IMR-90 (cell line): ENCODE measurements around the gene TBC1D16.

Source experiments
- BHLHE40 ChIP-seq: fragments of 150-350 bp; IDR thresholded peaks from 2 replicates; pipeline ENCODE4 v1.6.1; 2016; ENCODE audit warnings: mild to moderate bottlenecking, low read depth, low read length
- CTCF ChIP-seq: conservative IDR thresholded peaks from 2 replicates; pipeline ENCODE4 v1.5.1; 2012; ENCODE audit warnings: mild to moderate bottlenecking, low read depth, low read length, improper control_type of control experiment
- ELK1 ChIP-seq: fragments of 150-350 bp; IDR thresholded peaks from 2 replicates; pipeline ENCODE4 v1.6.1; 2016; ENCODE audit warnings: low read depth, mild to moderate bottlenecking, low read length, moderate library complexity, borderline replicate concordance
- FOS ChIP-seq: fragments of 150-350 bp; IDR thresholded peaks from 2 replicates; pipeline ENCODE4 v1.6.1; 2016; ENCODE audit warnings: low read depth, low read length
- MAFK ChIP-seq: IDR thresholded peaks from 2 replicates; pipeline ENCODE4 v1.6.1; 2012; ENCODE audit warnings: low read depth, low read length, improper control_type of control experiment
- MAZ ChIP-seq: IDR thresholded peaks from 2 replicates; pipeline ENCODE4 v1.6.1; 2012; ENCODE audit warnings: low read depth, mild to moderate bottlenecking, low read length, improper control_type of control experiment, moderate library complexity, borderline replicate concordance
- MXI1 ChIP-seq: IDR thresholded peaks from 2 replicates; pipeline ENCODE4 v1.6.1; 2012; ENCODE audit warnings: low read depth, mild to moderate bottlenecking, low read length, moderate library complexity, borderline replicate concordance
- NFE2L2 ChIP-seq: fragments of 150-350 bp; IDR thresholded peaks from 2 replicates; pipeline ENCODE4 v1.6.1; 2016; ENCODE audit warnings: low read depth, mild to moderate bottlenecking, low read length
- POLR2A ChIP-seq: IDR thresholded peaks from 2 replicates; pipeline ENCODE4 v1.6.1; 2012; ENCODE audit warnings: mild to moderate bottlenecking, low read depth, low read length
- RAD21 ChIP-seq: IDR thresholded peaks from 2 replicates; pipeline ENCODE4 v1.6.1; 2012; ENCODE audit warnings: low read length, improper control_type of control experiment
- SMC3 ChIP-seq: fragments of 150-350 bp; IDR thresholded peaks from 2 replicates; pipeline ENCODE4 v1.6.1; 2016; ENCODE audit warnings: low read depth, mild to moderate bottlenecking, antibody characterized with exemption, low read length, moderate library complexity
- USF2 ChIP-seq: fragments of 150-350 bp; IDR thresholded peaks from 2 replicates; pipeline ENCODE4 v1.6.1; 2017; ENCODE audit warnings: mild to moderate bottlenecking, antibody characterized with exemption, low read length, low read depth

GRCh38 chr17:79987187-79987934 lies 48.3 kb downstream of the TBC1D16 start:
- TF ChIP-seq POLR2A (no peak), CTCF (no peak), FOS (no peak), MAFK (no peak), BHLHE40 (no peak), ELK1 (no peak), USF2 (no peak), MXI1 (no peak), RAD21 (no peak), NFE2L2 (no peak), SMC3 (no peak), MAZ (no peak)
